ENCODE data around the gene FXYD3. TPM values are rescaled to one million over a fixed set of nuclear protein-coding genes. Genes with fewer than 3 reads are reported as not detected.

Gene FXYD3
- polyA plus RNA-seq, 1 donor (not counting 4 experiments of a cell fraction or from before 2014, with no cell fraction given), result 851 TPM

- Histone ChIP-seq H3K4me1 (ENCODE audit: control insufficient read depth, extremely low read depth, insufficient read depth, low read length) (peaks cover 57% of the 10 kb centered on the region), H3K79me2 (ENCODE audit: control insufficient read depth, insufficient read depth, low read length) (peaks cover 34% of the 10 kb centered on the region), H3K9ac (ENCODE audit: control insufficient read depth, extremely low read depth, insufficient read depth, low read length) (peak overlapping the region; percentile 91), H3K4me3 (ENCODE audit: control insufficient read depth in 2 of 3, extremely low read depth in 1 of 3, insufficient read depth in 2 of 3, low read depth in 1 of 3, low read length in 3 of 3) (peak overlapping the region; percentile 93 to 95 (median 94)), H3K9me1 (ENCODE audit: control insufficient read depth, extremely low read depth, insufficient read depth, low read length) (no peaks in the 10 kb centered on the region), H3K9me3 (ENCODE audit: control insufficient read depth, low read depth, low read length) (no peaks in the 10 kb centered on the region), H3K36me3 (ENCODE audit: control insufficient read depth in 2 of 2, extremely low read depth in 1 of 2, insufficient read depth in 2 of 2, low read length in 2 of 2) (peaks cover 0 to 4% of the 10 kb centered on the region in 2 experiments), H3K27ac (ENCODE audit: control insufficient read depth, insufficient read depth, low read length) (peak overlapping the region; percentile 87), H4K20me1 (ENCODE audit: control insufficient read depth, extremely low read depth, insufficient read depth, low read length) (no peaks in the 10 kb centered on the region), H2AFZ (ENCODE audit: control insufficient read depth, low read length) (peak overlapping the region; percentile 90), H3K27me3 (ENCODE audit: control insufficient read depth, extremely low read depth, insufficient read depth, low read length) (no peaks in the 10 kb centered on the region), H3K4me2 (ENCODE audit: control insufficient read depth, extremely low read depth, insufficient read depth, low read depth, low read length) (peak overlapping the region; percentile 100)
- no peak for DNase-seq (ENCODE audit: low read depth, low spot score)
- TF ChIP-seq EZH2 (IDR thresholded peaks at IDR 0.05; ENCODE audit: low read length), result no peak
- TF ChIP-seq, protein P1, sequence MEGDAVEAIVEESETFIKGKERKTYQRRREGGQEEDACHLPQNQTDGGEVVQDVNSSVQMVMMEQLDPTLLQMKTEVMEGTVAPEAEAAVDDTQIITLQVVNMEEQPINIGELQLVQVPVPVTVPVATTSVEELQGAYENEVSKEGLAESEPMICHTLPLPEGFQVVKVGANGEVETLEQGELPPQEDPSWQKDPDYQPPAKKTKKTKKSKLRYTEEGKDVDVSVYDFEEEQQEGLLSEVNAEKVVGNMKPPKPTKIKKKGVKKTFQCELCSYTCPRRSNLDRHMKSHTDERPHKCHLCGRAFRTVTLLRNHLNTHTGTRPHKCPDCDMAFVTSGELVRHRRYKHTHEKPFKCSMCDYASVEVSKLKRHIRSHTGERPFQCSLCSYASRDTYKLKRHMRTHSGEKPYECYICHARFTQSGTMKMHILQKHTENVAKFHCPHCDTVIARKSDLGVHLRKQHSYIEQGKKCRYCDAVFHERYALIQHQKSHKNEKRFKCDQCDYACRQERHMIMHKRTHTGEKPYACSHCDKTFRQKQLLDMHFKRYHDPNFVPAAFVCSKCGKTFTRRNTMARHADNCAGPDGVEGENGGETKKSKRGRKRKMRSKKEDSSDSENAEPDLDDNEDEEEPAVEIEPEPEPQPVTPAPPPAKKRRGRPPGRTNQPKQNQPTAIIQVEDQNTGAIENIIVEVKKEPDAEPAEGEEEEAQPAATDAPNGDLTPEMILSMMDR (optimal IDR thresholded peaks at IDR 0.05 in 1 of 3, IDR thresholded peaks at IDR 0.05 in 1 of 3, conservative IDR thresholded peaks at IDR 0.05 in 1 of 3; ENCODE audit: extremely low read depth in 1 of 3, insufficient read depth in 2 of 3, low read length in 3 of 3), result peak; percentile 94 to 99 (median 98)
- FAIRE-seq, result peak; percentile 84
- dilution Hi-C loops (cut with MboI; ENCODE audit: extremely low pct_ligation_motif_present, low sequenced_read_pairs), result no loop called here
These were observed 1.1 kb upstream of the FXYD3 start for GRCh38 chr19:35114353-35115176.

DNA sequence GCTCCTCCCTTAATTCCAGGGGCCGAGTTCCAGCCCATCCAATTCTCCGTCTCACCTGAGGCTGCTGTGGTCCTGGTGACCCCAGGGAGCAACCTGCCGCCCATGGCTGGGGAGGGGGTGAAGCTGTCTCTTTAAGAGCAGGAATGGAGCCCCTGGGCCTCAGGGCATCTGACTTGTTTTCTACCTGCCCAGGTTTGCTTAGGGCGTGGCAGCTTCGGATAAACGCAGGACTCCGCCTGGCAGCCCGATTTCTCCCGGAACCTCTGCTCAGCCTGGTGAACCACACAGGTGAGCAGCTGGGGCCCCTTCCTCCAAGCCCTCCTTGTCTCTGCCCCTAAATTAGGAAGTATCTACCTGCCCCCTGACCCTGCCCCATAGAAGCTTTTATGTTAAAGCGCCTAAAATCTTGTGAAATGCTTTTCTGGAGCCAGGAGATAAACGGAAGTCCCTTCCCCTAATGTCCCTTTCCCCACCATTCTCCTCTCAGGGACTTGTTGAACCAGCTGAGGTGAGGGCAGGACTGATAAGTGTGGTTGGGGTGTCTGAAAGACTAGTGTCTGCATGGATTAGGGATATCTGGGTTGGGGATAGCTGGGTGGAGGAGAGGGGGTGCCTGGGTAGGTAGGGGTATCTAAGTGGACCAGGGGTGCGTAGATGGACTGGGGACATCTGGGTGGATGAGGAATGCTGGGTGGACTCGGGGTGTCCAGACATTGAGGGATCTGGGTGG, 614 bp downstream of the FXYD3 start:
- Histone ChIP-seq H3K4me2 (ENCODE audit: control insufficient read depth, extremely low read depth, insufficient read depth, low read depth, low read length) (peak overlapping the region; percentile 100), H3K36me3 (ENCODE audit: control insufficient read depth in 2 of 2, extremely low read depth in 1 of 2, insufficient read depth in 2 of 2, low read length in 2 of 2) (peaks cover 4 to 14% of the 10 kb centered on the region in 2 experiments), H3K9me1 (ENCODE audit: control insufficient read depth, extremely low read depth, insufficient read depth, low read length) (no peaks in the 10 kb centered on the region), H3K79me2 (ENCODE audit: control insufficient read depth, insufficient read depth, low read length) (peaks cover 35% of the 10 kb centered on the region), H3K4me3 (ENCODE audit: control insufficient read depth in 2 of 3, extremely low read depth in 1 of 3, insufficient read depth in 2 of 3, low read depth in 1 of 3, low read length in 3 of 3) (peak overlapping the region; percentile 93 to 95 (median 94)), H4K20me1 (ENCODE audit: control insufficient read depth, extremely low read depth, insufficient read depth, low read length) (no peaks in the 10 kb centered on the region), H2AFZ (ENCODE audit: control insufficient read depth, low read length) (peak overlapping the region; percentile 85), H3K4me1 (ENCODE audit: control insufficient read depth, extremely low read depth, insufficient read depth, low read length) (peaks cover 60% of the 10 kb centered on the region), H3K27ac (ENCODE audit: control insufficient read depth, insufficient read depth, low read length) (peak overlapping the region; percentile 87), H3K9ac (ENCODE audit: control insufficient read depth, extremely low read depth, insufficient read depth, low read length) (peak overlapping the region; percentile 91), H3K27me3 (ENCODE audit: control insufficient read depth, extremely low read depth, insufficient read depth, low read length) (no peaks in the 10 kb centered on the region), H3K9me3 (ENCODE audit: control insufficient read depth, low read depth, low read length) (no peaks in the 10 kb centered on the region)
- TF ChIP-seq, protein P1 (optimal IDR thresholded peaks at IDR 0.05 in 1 of 3, IDR thresholded peaks at IDR 0.05 in 1 of 3, conservative IDR thresholded peaks at IDR 0.05 in 1 of 3; ENCODE audit: extremely low read depth in 1 of 3, insufficient read depth in 2 of 3, low read length in 3 of 3), result no peak
- no peak for TF ChIP-seq EZH2 (IDR thresholded peaks at IDR 0.05; ENCODE audit: low read length)
- dilution Hi-C loops (cut with MboI; ENCODE audit: extremely low pct_ligation_motif_present, low sequenced_read_pairs), result no loop called here
- DNase-seq (ENCODE audit: low read depth, low spot score) (no peak), FAIRE-seq (peak; percentile 84)

Data from keratinocyte (primary cell).